Measurements from ENCODE around the gene KCNIP4. TPM values are rescaled to one million over a fixed set of nuclear protein-coding genes. Genes with fewer than 3 reads are reported as not detected.

KCNIP4 gene
- total RNA-seq, 1 donor from 2014 or later: 0.59 TPM

GRCh38 chr4:20844311-20844710, 1104.3 kb downstream of the KCNIP4 start:
- H3K4me3 ChIP-seq (ENCODE audit: insufficient read depth, low read depth, low read length): no peak overlapping the region
- H3K27me3 Mint-ChIP-seq (ENCODE audit: low read depth, unreplicated experiment): no peaks in the 10 kb centered on the region
- no peak for TF ChIP-seq EZH2 (IDR thresholded peaks at IDR 0.05; ENCODE audit: insufficient read depth, low read length)
- TF ChIP-seq, protein P1, sequence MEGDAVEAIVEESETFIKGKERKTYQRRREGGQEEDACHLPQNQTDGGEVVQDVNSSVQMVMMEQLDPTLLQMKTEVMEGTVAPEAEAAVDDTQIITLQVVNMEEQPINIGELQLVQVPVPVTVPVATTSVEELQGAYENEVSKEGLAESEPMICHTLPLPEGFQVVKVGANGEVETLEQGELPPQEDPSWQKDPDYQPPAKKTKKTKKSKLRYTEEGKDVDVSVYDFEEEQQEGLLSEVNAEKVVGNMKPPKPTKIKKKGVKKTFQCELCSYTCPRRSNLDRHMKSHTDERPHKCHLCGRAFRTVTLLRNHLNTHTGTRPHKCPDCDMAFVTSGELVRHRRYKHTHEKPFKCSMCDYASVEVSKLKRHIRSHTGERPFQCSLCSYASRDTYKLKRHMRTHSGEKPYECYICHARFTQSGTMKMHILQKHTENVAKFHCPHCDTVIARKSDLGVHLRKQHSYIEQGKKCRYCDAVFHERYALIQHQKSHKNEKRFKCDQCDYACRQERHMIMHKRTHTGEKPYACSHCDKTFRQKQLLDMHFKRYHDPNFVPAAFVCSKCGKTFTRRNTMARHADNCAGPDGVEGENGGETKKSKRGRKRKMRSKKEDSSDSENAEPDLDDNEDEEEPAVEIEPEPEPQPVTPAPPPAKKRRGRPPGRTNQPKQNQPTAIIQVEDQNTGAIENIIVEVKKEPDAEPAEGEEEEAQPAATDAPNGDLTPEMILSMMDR (IDR thresholded peaks at IDR 0.05; ENCODE audit: insufficient read depth, low read depth, low read length): no peak
- peaks cover 4% of the 10 kb centered on the region for H3K9me3 Mint-ChIP-seq (ENCODE audit: unreplicated experiment)
- no peak overlapping the region for H3K4me3 Mint-ChIP-seq (ENCODE audit: unreplicated experiment)
- H3K27me3 ChIP-seq (ENCODE audit: insufficient read depth, low read length): no peaks in the 10 kb centered on the region
- no peak for FAIRE-seq
- no peaks in the 10 kb centered on the region for H3K9me3 ChIP-seq (ENCODE audit: insufficient read depth, low read depth, low read length)
- H2AFZ ChIP-seq (ENCODE audit: low read depth, low read length): no peak overlapping the region
- no peaks in the 10 kb centered on the region for H3K79me2 ChIP-seq (ENCODE audit: insufficient read depth, low read length)
- no peak overlapping the region for H3K4me2 ChIP-seq (ENCODE audit: low read length)
- DNase-seq (ENCODE audit: low read depth): no peak
- H3K36me3 ChIP-seq (ENCODE audit: insufficient read depth, low read length): no peaks in the 10 kb centered on the region
- no peak overlapping the region for H3K27ac ChIP-seq (ENCODE audit: low read depth, low read length)
- H3K36me3 Mint-ChIP-seq (ENCODE audit: low read depth, unreplicated experiment): no peaks in the 10 kb centered on the region
- peaks cover 5% of the 10 kb centered on the region for H3K4me1 ChIP-seq (ENCODE audit: insufficient read depth, low read length)
- peaks cover 16% of the 10 kb centered on the region for H3K4me1 Mint-ChIP-seq (ENCODE audit: low read depth, unreplicated experiment)
- H3K27ac Mint-ChIP-seq (ENCODE audit: unreplicated experiment): no peak overlapping the region
- H4K20me1 ChIP-seq (ENCODE audit: insufficient read depth, low read length): no peaks in the 10 kb centered on the region
- no peak overlapping the region for H3K9ac ChIP-seq (ENCODE audit: low read length)

DNA sequence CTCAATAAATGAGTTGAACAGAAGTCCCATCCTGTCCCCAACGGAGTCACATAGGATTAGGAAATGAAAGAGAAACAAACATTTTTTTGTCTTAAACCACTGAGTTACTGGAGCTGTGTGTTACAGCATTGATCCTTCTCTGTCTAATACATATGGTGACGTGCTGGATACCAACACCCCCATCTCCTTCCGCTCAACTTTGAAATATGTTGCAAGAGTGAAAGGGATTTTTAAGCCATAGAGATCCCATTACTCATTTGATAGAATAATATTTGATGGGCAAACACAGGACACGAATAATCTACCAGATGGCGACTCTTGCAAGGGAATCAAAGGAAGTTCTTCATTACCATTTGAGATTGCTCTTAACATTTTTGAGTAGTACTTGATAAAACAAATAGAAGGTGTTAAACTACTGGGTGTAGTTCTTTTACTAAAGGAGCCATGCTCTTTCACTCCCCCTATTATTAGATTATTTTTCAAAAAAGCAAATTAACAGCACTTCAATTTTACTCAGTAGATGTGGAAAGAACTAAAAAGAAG, 1107.9 kb downstream of the KCNIP4 start:
- Histone ChIP-seq H3K36me3 (ENCODE audit: insufficient read depth, low read length) (no peaks in the 10 kb centered on the region), H4K20me1 (ENCODE audit: insufficient read depth, low read length) (no peaks in the 10 kb centered on the region), H2AFZ (ENCODE audit: low read depth, low read length) (no peak overlapping the region), H3K4me2 (ENCODE audit: low read length) (no peak overlapping the region), H3K4me3 (ENCODE audit: insufficient read depth, low read depth, low read length) (no peak overlapping the region), H3K27me3 (ENCODE audit: insufficient read depth, low read length) (no peaks in the 10 kb centered on the region), H3K79me2 (ENCODE audit: insufficient read depth, low read length) (no peaks in the 10 kb centered on the region), H3K9me3 (ENCODE audit: insufficient read depth, low read depth, low read length) (no peaks in the 10 kb centered on the region), H3K27ac (ENCODE audit: low read depth, low read length) (no peak overlapping the region), H3K4me1 (ENCODE audit: insufficient read depth, low read length) (peaks cover 5% of the 10 kb centered on the region), H3K9ac (ENCODE audit: low read length) (no peak overlapping the region)
- peaks cover 19% of the 10 kb centered on the region for H3K4me1 Mint-ChIP-seq (ENCODE audit: low read depth, unreplicated experiment)
- peaks cover 4% of the 10 kb centered on the region for H3K9me3 Mint-ChIP-seq (ENCODE audit: unreplicated experiment)
- DNase-seq (ENCODE audit: low read depth) (no peak), FAIRE-seq (no peak)
- H3K27me3 Mint-ChIP-seq (ENCODE audit: low read depth, unreplicated experiment): no peaks in the 10 kb centered on the region
- H3K36me3 Mint-ChIP-seq (ENCODE audit: low read depth, unreplicated experiment): no peaks in the 10 kb centered on the region
- H3K27ac Mint-ChIP-seq (ENCODE audit: unreplicated experiment): peak overlapping the region; percentile 90
- H3K4me3 Mint-ChIP-seq (ENCODE audit: unreplicated experiment): no peak overlapping the region
- TF ChIP-seq EZH2 (IDR thresholded peaks at IDR 0.05; ENCODE audit: insufficient read depth, low read length): no peak
- TF ChIP-seq, protein P1 (IDR thresholded peaks at IDR 0.05; ENCODE audit: insufficient read depth, low read depth, low read length): no peak

GRCh38 chr4:20839957-20840356, 1108.6 kb downstream of the KCNIP4 start:
- Histone ChIP-seq H3K27ac (ENCODE audit: low read depth, low read length) (no peak overlapping the region), H2AFZ (ENCODE audit: low read depth, low read length) (no peak overlapping the region), H3K4me2 (ENCODE audit: low read length) (peak overlapping the region; percentile 28), H3K27me3 (ENCODE audit: insufficient read depth, low read length) (no peaks in the 10 kb centered on the region), H3K4me1 (ENCODE audit: insufficient read depth, low read length) (peaks cover 5% of the 10 kb centered on the region), H3K79me2 (ENCODE audit: insufficient read depth, low read length) (no peaks in the 10 kb centered on the region), H4K20me1 (ENCODE audit: insufficient read depth, low read length) (no peaks in the 10 kb centered on the region), H3K9ac (ENCODE audit: low read length) (no peak overlapping the region), H3K36me3 (ENCODE audit: insufficient read depth, low read length) (no peaks in the 10 kb centered on the region), H3K4me3 (ENCODE audit: insufficient read depth, low read depth, low read length) (no peak overlapping the region), H3K9me3 (ENCODE audit: insufficient read depth, low read depth, low read length) (no peaks in the 10 kb centered on the region)
- TF ChIP-seq EZH2 (IDR thresholded peaks at IDR 0.05; ENCODE audit: insufficient read depth, low read length): no peak
- TF ChIP-seq, protein P1 (IDR thresholded peaks at IDR 0.05; ENCODE audit: insufficient read depth, low read depth, low read length): no peak
- Mint-ChIP-seq H3K27ac (ENCODE audit: unreplicated experiment) (peak overlapping the region; percentile 90), H3K9me3 (ENCODE audit: unreplicated experiment) (peaks cover 2% of the 10 kb centered on the region), H3K4me3 (ENCODE audit: unreplicated experiment) (no peak overlapping the region), H3K36me3 (ENCODE audit: low read depth, unreplicated experiment) (no peaks in the 10 kb centered on the region), H3K27me3 (ENCODE audit: low read depth, unreplicated experiment) (no peaks in the 10 kb centered on the region), H3K4me1 (ENCODE audit: low read depth, unreplicated experiment) (peaks cover 19% of the 10 kb centered on the region)
- DNase-seq (ENCODE audit: low read depth): peak; percentile 77
- peak; percentile 85 for FAIRE-seq
